PC-3 (cell line): ENCODE results near the gene FAM236C. TPM values are rescaled to one million over a fixed set of nuclear protein-coding genes. Genes with fewer than 3 reads are reported as not detected.
"Not testable (repeated sequence)": the region's sequence is repeated elsewhere in the genome, so short reads cannot be mapped to it uniquely, and the experiment has no call there.

Experiments used
- ATAC-seq: fragments of 200-7000 bp; cut with Tn5 transposase; 2 replicates; pipeline ENCODE4 v1.9.1; 2020; ENCODE audit warnings: mild to moderate bottlenecking, moderate library complexity
- Bru-seq: library from RNA; stranded (reverse); fragments of 400-500 nt; gene quantifications from one replicate; lab custom pipeline; 2021; lab: Mats Ljungman, UMichigan
- BruChase-seq, 2 experiments: library from RNA; stranded (reverse); fragments of 400-500 nt; gene quantifications; one replicate each; lab custom pipeline; 2021; lab: Mats Ljungman, UMichigan
- BruUV-seq: library from RNA; stranded (reverse); fragments of 400-500 nt; replicated peaks from 2 replicates; lab custom pipeline; 2021; lab: Mats Ljungman, UMichigan
- CTCF ChIA-PET: fragments of 300-600 bp; sonication (Branson Sonifier 250); formaldehyde crosslinking; loops from one replicate; lab custom pipeline; 2022; ENCODE audit warnings: antibody characterized with exemption; lab: Charles Lee
- POLR2A ChIA-PET: fragments of 300-600 bp; sonication (Branson Sonifier 250); formaldehyde crosslinking; loops from one replicate; lab custom pipeline; 2022; ENCODE audit warnings: antibody characterized with exemption; ENCODE audit not compliant: unreplicated experiment; lab: Charles Lee
- DNase-seq: peaks from one replicate; pipeline ENCODE4 v3.0.0-alpha.2; 2015
- H2AFZ ChIP-seq: fragments of 300-600 bp; sonication (generic); 2 replicates; pipeline ENCODE4 v1.6.0; 2016; ENCODE audit warnings: antibody characterized with exemption, low read length
- H3F3A ChIP-seq: fragments of 300-600 bp; sonication (generic); one replicate; pipeline ENCODE4 v1.6.0; 2017; ENCODE audit warnings: antibody characterized with exemption, low read length, control low read depth, mild to moderate bottlenecking; ENCODE audit not compliant: unreplicated experiment
- H3K27ac ChIP-seq: fragments of 300-600 bp; sonication (generic); 2 replicates; pipeline ENCODE4 v1.5.1; 2016; ENCODE audit warnings: mild to moderate bottlenecking, low read length
- H3K27me3 ChIP-seq: fragments of 300-600 bp; sonication (generic); 2 replicates; pipeline ENCODE4 v1.6.1; 2016; ENCODE audit warnings: low read length, mixed read lengths
- H3K36me3 ChIP-seq: fragments of 300-600 bp; sonication (generic); 2 replicates; pipeline ENCODE4 v1.6.1; 2016; ENCODE audit warnings: low read depth, mixed run types, low read length, mixed read lengths
- H3K4me1 ChIP-seq: fragments of 300-600 bp; sonication (generic); 2 replicates; pipeline ENCODE4 v1.5.1; 2016; ENCODE audit warnings: low read length; ENCODE audit not compliant: insufficient read depth
- H3K4me2 ChIP-seq: fragments of 300-600 bp; sonication (generic); 2 replicates; pipeline ENCODE4 v1.6.0; 2016; ENCODE audit warnings: low read length
- H3K4me3 ChIP-seq: fragments of 300-600 bp; sonication (generic); 2 replicates; pipeline ENCODE4 v1.5.1; 2016; ENCODE audit warnings: mild to moderate bottlenecking, low read length, mixed read lengths
- H3K79me2 ChIP-seq: fragments of 300-600 bp; sonication (generic); 2 replicates; pipeline ENCODE4 v1.6.1; 2017; ENCODE audit warnings: low read length, mixed read lengths
- H3K9ac ChIP-seq: fragments of 300-600 bp; sonication (generic); 2 replicates; pipeline ENCODE4 v1.6.0; 2016; ENCODE audit warnings: mild to moderate bottlenecking, low read length
- H3K9me2 ChIP-seq: fragments of 300-600 bp; sonication (generic); replicated peaks from 2 replicates; pipeline ENCODE4 v1.6.1; 2016; ENCODE audit warnings: mixed run types, low read length, mixed read lengths
- H3K9me3 ChIP-seq: fragments of 300-600 bp; sonication (generic); 2 replicates; pipeline ENCODE4 v1.6.1; 2016; ENCODE audit warnings: low read length, mixed read lengths
- H4K20me1 ChIP-seq: fragments of 300-600 bp; sonication (generic); 2 replicates; pipeline ENCODE4 v1.6.1; 2016; ENCODE audit warnings: low read length, mixed read lengths
- intact Hi-C: fragments of 100-400 bp; cut with micrococcal nuclease; formaldehyde crosslinking; loops from 2 replicates; pipeline ENCODE4 v1.9.0; 2023
- long read RNA-seq: library from polyadenylated mRNA; unstranded; transcript quantifications from one replicate; pipeline ENCODE4 v2.0.0, GENCODE V29; 2021; ENCODE audit not compliant: unreplicated experiment
- total RNA-seq: library from RNA; depleted of rRNA; stranded (reverse); fragments of >200 nt; gene quantifications from 2 replicates; pipeline ENCODE4 v1.2.3, GENCODE V29; 2014; rRNA removed

FAM236C gene
- not detected in 2 replicates for total RNA-seq
- Bru-seq, nascent RNA = not detected
- BruChase-seq, experiment 1, labeled RNA remaining after a 6-hour chase = not detected
- BruChase-seq, experiment 2, labeled RNA remaining after a 2-hour chase = not detected
- long read RNA-seq = 0 reads

GRCh38 chrX:72912315-72912714, at the start of gene FAM236C:
Gene FAM236C, plus strand, starts transcription at chrX:72912615. Its CDS starts 100 bp downstream, at chrX:72912715.
- POLR2A ChIA-PET, CTCF ChIA-PET, H3K36me3 ChIP-seq: not testable (repeated sequence)

GRCh38 chrX:72882898-72883297, 29.5 kb upstream of the FAM236C start:
- H3K9ac ChIP-seq, H3K9me2 ChIP-seq, H2AFZ ChIP-seq, H3K9me3 ChIP-seq, intact Hi-C loops, H3K4me3 ChIP-seq, H4K20me1 ChIP-seq, H3F3A ChIP-seq, DNase-seq, BruUV-seq, CTCF ChIA-PET, H3K4me2 ChIP-seq, H3K36me3 ChIP-seq, POLR2A ChIA-PET, H3K79me2 ChIP-seq, H3K27ac ChIP-seq, H3K4me1 ChIP-seq, H3K27me3 ChIP-seq: not testable (repeated sequence)
- ATAC-seq = peak; percentile 86

More at GRCh38 chrX:72912315-72912714, at the start of gene FAM236C:
- DNase-seq, H4K20me1 ChIP-seq, H3K9ac ChIP-seq, H2AFZ ChIP-seq, BruUV-seq, H3K79me2 ChIP-seq, H3K4me1 ChIP-seq, H3K27ac ChIP-seq, H3K4me3 ChIP-seq, intact Hi-C loops, H3K9me2 ChIP-seq, H3K27me3 ChIP-seq, H3K4me2 ChIP-seq, H3K9me3 ChIP-seq, ATAC-seq, H3F3A ChIP-seq: not testable (repeated sequence)

GRCh38 chrX:72889740-72890139, 22.7 kb upstream of the FAM236C start:
- H2AFZ ChIP-seq, intact Hi-C loops, H4K20me1 ChIP-seq, H3K4me1 ChIP-seq, H3K4me3 ChIP-seq, H3K9ac ChIP-seq, POLR2A ChIA-PET, CTCF ChIA-PET, H3K36me3 ChIP-seq, H3K79me2 ChIP-seq, H3K27ac ChIP-seq, H3K9me3 ChIP-seq, H3F3A ChIP-seq, H3K9me2 ChIP-seq, DNase-seq, H3K27me3 ChIP-seq, H3K4me2 ChIP-seq, BruUV-seq: not testable (repeated sequence)
- ATAC-seq = peak; percentile 79; the same call in 1 of the 2 replicates

GRCh38 chrX:72916096-72916495, 3.7 kb downstream of the FAM236C start:
- H3K9me3 ChIP-seq, H3K4me2 ChIP-seq, H3K9me2 ChIP-seq, intact Hi-C loops, H3K9ac ChIP-seq, H2AFZ ChIP-seq, H3K79me2 ChIP-seq, H3K4me3 ChIP-seq, ATAC-seq, H3K27me3 ChIP-seq, H3K36me3 ChIP-seq, CTCF ChIA-PET, H4K20me1 ChIP-seq, DNase-seq, H3F3A ChIP-seq, POLR2A ChIA-PET, H3K4me1 ChIP-seq, H3K27ac ChIP-seq, BruUV-seq: not testable (repeated sequence)

- H3K27ac ChIP-seq, H3K36me3 ChIP-seq, H3K27me3 ChIP-seq, H3K9me3 ChIP-seq, BruUV-seq, DNase-seq, H3K9ac ChIP-seq, H4K20me1 ChIP-seq, H3K79me2 ChIP-seq, CTCF ChIA-PET, POLR2A ChIA-PET, H3K4me2 ChIP-seq, H3K9me2 ChIP-seq, H3F3A ChIP-seq, H2AFZ ChIP-seq, H3K4me3 ChIP-seq, intact Hi-C loops, H3K4me1 ChIP-seq: not testable (repeated sequence)
- peak; percentile 63 for ATAC-seq
These were observed 19.9 kb downstream of the FAM236C start for GRCh38 chrX:72932283-72932682.

DNA sequence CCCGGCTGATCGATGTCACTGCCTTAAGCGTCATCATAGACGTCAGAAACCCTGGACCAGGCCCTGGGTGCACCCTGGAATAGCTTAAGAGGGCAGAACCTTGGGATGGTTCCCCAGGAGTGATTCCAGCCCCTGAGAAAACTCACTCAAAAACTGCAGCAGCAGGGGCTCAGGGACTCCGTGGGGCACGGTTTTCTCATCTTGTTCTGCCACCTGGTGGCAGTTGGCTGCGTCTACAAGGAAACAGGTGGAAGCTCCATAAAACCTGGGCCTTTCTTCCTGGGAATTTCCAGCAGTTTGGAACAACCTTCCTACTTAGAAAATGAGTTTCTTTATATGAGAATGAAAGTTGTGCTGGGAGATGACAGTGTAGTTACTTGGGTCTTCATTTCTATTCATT, 24.0 kb downstream of the FAM236C start:
- H4K20me1 ChIP-seq, H3K4me2 ChIP-seq, DNase-seq, H3K9me2 ChIP-seq, H3K4me3 ChIP-seq, H3K27me3 ChIP-seq, BruUV-seq, H3F3A ChIP-seq, H3K36me3 ChIP-seq, POLR2A ChIA-PET, H2AFZ ChIP-seq, intact Hi-C loops, CTCF ChIA-PET, H3K9ac ChIP-seq, H3K27ac ChIP-seq, H3K4me1 ChIP-seq, H3K79me2 ChIP-seq, H3K9me3 ChIP-seq: not testable (repeated sequence)
- peak; percentile 83 for ATAC-seq
